ENCODE results near the gene GABARAP.

Gene GABARAP

DNA sequence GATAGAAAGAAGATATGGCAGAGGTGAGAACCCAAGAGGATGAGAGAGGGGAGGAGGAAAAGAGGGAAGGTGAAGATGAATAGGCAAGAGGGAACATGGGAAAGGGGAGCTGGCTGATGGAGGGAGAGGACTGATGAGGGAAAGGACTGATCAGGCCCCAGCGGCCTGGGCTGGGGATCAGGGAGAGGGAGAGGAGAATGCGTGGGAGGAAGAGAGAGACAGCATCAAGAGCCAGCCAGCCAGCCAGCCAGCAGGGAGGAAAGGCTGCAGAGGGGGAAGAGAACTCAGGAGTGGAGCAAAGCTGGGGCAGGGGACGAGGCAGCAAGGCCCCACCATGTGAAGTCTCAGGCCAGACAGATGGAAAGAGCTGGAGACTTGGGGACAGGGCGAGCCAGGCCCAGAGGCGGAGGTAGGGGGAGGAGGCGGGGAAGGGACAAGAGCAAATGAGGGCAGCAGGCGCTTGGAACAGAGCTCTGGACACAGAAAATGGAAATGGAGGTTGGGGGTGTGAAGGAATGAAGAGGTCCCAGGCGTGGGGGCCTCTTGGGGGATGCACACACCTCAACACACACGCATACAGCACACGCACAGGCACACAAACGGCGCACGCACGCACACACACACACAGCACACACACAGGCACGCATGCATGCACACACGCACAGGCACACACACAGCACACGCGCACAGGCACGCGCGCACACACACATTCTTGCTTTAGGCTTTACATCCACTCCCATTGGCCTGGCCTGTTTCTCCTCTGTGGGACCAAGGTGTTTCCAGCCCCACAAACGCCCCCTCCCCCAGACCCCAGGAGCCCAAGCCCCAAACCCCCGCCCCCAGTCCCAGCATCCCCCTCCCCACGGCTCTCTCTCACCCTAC is 34.9 kb downstream of the GABARAP start:
- DNase-seq (ENCODE audit: low spot score): no peak

DNA sequence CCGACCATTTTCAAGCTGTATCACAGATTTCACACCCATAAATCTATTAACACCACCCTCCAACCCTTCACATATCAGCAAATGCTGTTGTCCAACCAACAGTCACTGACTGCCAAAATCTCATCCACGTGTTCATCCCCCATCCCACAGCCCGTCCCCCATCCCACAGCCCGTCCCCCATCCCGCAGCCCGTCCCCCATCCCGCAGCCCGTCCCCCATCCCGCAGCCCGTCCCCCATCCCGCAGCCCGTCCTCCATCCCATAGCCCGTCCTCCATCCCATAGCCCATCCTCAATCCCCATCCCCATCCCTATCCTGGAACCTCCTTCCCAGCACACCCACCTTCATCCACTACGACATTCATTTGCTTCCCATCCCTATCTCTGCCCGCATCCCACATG is 36.7 kb downstream of the GABARAP start:
- DNase-seq (ENCODE audit: low spot score): no peak

GRCh38 chr17:7204828-7205461 is 37.3 kb downstream of the GABARAP start:
- no peak for DNase-seq (ENCODE audit: low spot score)

GRCh38 chr17:7204336-7204735 is 37.9 kb downstream of the GABARAP start:
- DNase-seq (ENCODE audit: low spot score): no peak

DNA sequence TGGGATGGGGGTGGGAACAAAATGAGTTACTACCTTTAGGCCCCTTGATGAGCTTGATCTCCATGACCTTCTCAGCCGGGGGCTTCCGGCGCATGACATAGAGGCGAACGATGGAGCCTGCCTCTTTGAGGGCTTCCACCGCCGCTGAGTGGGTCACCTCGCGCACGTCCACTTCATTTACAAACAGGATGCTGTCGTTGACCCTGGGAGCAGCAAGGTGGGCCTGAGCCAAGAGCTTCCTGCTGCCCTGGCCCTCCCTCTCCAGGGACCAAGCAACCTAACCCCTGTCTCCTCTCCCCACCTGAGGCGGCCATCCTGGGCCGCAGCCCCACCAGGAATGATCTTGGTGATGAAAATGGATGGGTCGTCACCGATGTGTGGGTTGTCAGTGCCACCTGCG is 38.9 kb downstream of the GABARAP start:
- no peak for DNase-seq (ENCODE audit: low spot score)

GRCh38 chr17:7196651-7197401 is 45.4 kb downstream of the GABARAP start:
- no peak for DNase-seq (ENCODE audit: low spot score)

DNA sequence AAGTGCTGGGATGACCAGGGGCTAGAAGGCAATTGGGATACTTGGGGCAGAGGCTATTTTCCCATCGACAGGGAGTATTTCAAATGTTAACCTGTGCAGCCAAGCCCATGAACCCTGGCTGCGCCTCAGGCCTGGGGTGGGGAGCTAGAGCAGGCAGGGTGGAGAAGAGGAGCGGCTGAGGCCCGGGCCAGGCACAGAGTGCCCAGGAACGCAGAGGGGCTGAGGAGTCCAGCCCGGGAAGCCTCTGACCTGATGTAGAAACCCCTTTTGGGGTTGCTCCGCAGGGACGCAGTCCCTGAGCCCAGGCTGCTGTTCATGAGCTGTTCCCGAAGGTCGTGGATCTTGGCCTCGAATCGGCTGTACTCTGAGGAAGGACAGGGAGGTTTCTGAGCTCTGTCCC is 46.3 kb downstream of the GABARAP start:
- no peak for DNase-seq (ENCODE audit: low spot score)

- no peak for DNase-seq (ENCODE audit: low spot score)
Measured at GRCh38 chr17:7192271-7192937, 49.8 kb downstream of the GABARAP start.

GRCh38 chr17:7191571-7192270 is 50.5 kb downstream of the GABARAP start:
- peak; percentile 61 for DNase-seq (ENCODE audit: low spot score)

DNA sequence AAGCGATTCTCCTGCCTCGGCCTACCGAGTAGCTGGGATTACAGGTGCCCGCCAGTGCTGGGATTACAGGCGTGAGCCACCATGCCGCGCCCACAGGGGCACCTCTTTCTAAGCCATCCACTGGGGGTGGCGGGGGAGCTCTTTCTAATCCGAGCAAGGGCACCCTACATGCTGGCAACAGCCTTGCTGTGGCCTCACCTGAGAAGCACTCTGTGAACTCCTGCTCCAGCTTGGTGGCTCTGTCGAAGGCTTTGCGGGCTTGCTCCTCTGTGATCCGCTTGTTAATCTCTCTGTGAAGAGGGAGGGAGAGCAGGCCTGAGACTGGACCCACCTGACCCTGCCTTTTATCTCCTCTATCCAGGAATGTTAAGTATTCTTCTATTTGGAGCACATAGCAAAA is 51.2 kb downstream of the GABARAP start:
- no peak for DNase-seq (ENCODE audit: low spot score)

- DNase-seq (ENCODE audit: low spot score): no peak
Measured at GRCh38 chr17:7190276-7190917, 51.9 kb downstream of the GABARAP start.
